Transverse colon (tissue), 4 donors: Measurements from ENCODE around the gene PRRX2. TPM values are rescaled to one million over a fixed set of nuclear protein-coding genes. Genes with fewer than 3 reads are reported as not detected.

Experiments
- DNase-seq: peaks from one replicate; pipeline ENCODE4 v3.0.0-alpha.2; 2019
- H3K27ac ChIP-seq, 4 donors: fragments of 200-600 bp; sonication (generic); 2 replicates each; pipeline ENCODE4 v1.5.1; 2016 to 2018; ENCODE audit warnings: inconsistent platforms in 4 of 4
- H3K27me3 ChIP-seq: fragments of 200-600 bp; sonication (generic); 2 replicates; pipeline ENCODE4 v1.5.1; 2017; ENCODE audit warnings: inconsistent platforms
- H3K36me3 ChIP-seq, 4 donors: fragments of 200-600 bp; sonication (generic); 2 replicates each; pipeline ENCODE4 v1.5.1; 2017 to 2019; ENCODE audit warnings: inconsistent platforms in 4 of 4
- H3K4me1 ChIP-seq, 4 donors: fragments of 200-600 bp; sonication (generic); 2 replicates each; pipeline ENCODE4 v1.5.1; 2017 to 2020; ENCODE audit warnings: inconsistent platforms in 4 of 4
- H3K4me3 ChIP-seq, 4 donors: fragments of 200-600 bp; sonication (generic); 1 replicate in 1 of 4; 2 replicates in 3 of 4; pipeline versions ENCODE4 v1.5.1 to v1.6.1; 2017 to 2019; ENCODE audit warnings: inconsistent platforms in 4 of 4
- H3K9me3 ChIP-seq, 2 donors: fragments of 200-600 bp; sonication (generic); 2 replicates each; pipeline ENCODE4 v1.5.1; 2017 to 2019; ENCODE audit warnings: inconsistent platforms in 2 of 2
- EP300 ChIP-seq: sonication (generic); formaldehyde crosslinking; IDR thresholded peaks from one replicate; pipeline ENCODE4 v1.6.1; 2017; ENCODE audit warnings: antibody characterized with exemption, low read depth
- POLR2A ChIP-seq: fragments of 450-650 bp; IDR thresholded peaks from one replicate; pipeline ENCODE4 v1.6.1; 2016; ENCODE audit warnings: antibody characterized with exemption, mild to moderate bottlenecking, moderate library complexity
- POLR2AphosphoS5 ChIP-seq, 3 donors: sonication (generic); formaldehyde crosslinking; IDR thresholded peaks; one replicate each; pipeline ENCODE4 v1.6.1; 2016; ENCODE audit warnings: antibody characterized with exemption in 3 of 3
- WGBS, 2 donors: methylation state at CpG; one replicate each; pipeline ENCODE4 v1.1.5; 2018; ENCODE audit warnings: low coverage in 1 of 2; 5-methylcytosine and 5-hydroxymethylcytosine counted together
- in situ Hi-C, 4 donors: fragments of 200-750 bp; cut with MboI; loops; one replicate each; pipeline versions ENCODE4 v1.15.0 to v1.15.1; 2017; ENCODE audit warnings: low sequenced_read_pairs in 3 of 4, low pct_ligation_motif_present in 1 of 4, low pct_unique_long_range_greater_than_20kb in 1 of 4
- intact Hi-C: fragments of 100-400 bp; cut with DNase I; formaldehyde crosslinking; loops from one replicate; pipeline ENCODE4 v1.15.1; 2023; ENCODE audit warnings: low total_unique reads
- total RNA-seq, 4 donors: library from RNA; depleted of rRNA; stranded (reverse); fragments of >200 nt; gene quantifications; one replicate each; pipeline ENCODE4 v1.1.0, GENCODE V29; 2016
- TF ChIP-seq, protein P1 (sequence below), 5 experiments: fragments of 200-600 bp in 3 of 5; fragments of 450-650 bp in 2 of 5; sonication (generic) in 3 of 5; IDR thresholded peaks; 1 replicate in 2 of 5; 2 replicates in 3 of 5; pipeline ENCODE4 v1.5.1; 2016 to 2017; ENCODE audit warnings: antibody characterized with exemption in 5 of 5, inconsistent platforms in 3 of 5, mild to moderate bottlenecking in 2 of 5, moderate library complexity in 1 of 5

PRRX2 gene
- total RNA-seq = under 1 TPM in 1 of 4 donors, not detected in 3; 0.41 TPM

DNA sequence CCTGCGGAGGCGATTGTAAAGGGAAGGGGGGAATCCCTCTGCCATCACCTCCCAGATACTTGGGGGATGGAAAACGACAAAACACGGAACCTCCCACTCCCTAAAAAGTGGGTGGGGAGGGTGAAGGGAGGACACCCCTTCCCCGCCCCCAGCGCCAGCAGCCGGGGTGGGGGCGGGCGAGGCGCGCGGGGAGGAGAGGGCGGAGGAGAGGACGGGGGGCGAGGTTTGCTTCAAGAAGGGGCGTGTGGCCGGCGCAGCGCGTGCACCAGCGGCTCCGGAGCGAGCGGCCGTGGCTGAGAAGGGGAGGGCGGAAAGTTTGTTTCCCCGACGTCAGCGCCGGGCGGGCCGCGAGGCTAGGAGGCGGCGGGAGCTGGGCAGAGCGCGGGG lies at the start of gene PRRX2:
TSS of gene PRRX2 (plus strand) at position 259 of the 387 bp plus-strand sequence. CDS start 221 bp downstream, outside the sequence.
- peaks cover 60% of the 10 kb centered on the region for H3K27me3 ChIP-seq
- intact Hi-C loops (no loop called here), in situ Hi-C loops (no loop called here)
- WGBS, 2 donors = 3% methylated on average over 16 of the region's 37 CpGs; no CpG with 5 or more reads in 1 of the 2 donors
- H3K9me3 ChIP-seq = no peaks in the 10 kb centered on the region
- DNase-seq = no peak
- H3K4me1 ChIP-seq = peaks cover 4 to 10% (median 7%) of the 10 kb centered on the region in 4 donors
- TF ChIP-seq POLR2AphosphoS5 (IDR thresholded peaks at IDR 0.05) = no peak
- TF ChIP-seq EP300 = no peak
- TF ChIP-seq, protein P1, sequence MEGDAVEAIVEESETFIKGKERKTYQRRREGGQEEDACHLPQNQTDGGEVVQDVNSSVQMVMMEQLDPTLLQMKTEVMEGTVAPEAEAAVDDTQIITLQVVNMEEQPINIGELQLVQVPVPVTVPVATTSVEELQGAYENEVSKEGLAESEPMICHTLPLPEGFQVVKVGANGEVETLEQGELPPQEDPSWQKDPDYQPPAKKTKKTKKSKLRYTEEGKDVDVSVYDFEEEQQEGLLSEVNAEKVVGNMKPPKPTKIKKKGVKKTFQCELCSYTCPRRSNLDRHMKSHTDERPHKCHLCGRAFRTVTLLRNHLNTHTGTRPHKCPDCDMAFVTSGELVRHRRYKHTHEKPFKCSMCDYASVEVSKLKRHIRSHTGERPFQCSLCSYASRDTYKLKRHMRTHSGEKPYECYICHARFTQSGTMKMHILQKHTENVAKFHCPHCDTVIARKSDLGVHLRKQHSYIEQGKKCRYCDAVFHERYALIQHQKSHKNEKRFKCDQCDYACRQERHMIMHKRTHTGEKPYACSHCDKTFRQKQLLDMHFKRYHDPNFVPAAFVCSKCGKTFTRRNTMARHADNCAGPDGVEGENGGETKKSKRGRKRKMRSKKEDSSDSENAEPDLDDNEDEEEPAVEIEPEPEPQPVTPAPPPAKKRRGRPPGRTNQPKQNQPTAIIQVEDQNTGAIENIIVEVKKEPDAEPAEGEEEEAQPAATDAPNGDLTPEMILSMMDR (IDR thresholded peaks at IDR 0.05) = no peak
- TF ChIP-seq POLR2A = no peak
- H3K27ac ChIP-seq = no peak within 1 kb of the TSS
- no peaks in the 10 kb centered on the region for H3K36me3 ChIP-seq
- peak within 1 kb of the TSS; percentile 4 to 47 (median 22) for H3K4me3 ChIP-seq

DNA sequence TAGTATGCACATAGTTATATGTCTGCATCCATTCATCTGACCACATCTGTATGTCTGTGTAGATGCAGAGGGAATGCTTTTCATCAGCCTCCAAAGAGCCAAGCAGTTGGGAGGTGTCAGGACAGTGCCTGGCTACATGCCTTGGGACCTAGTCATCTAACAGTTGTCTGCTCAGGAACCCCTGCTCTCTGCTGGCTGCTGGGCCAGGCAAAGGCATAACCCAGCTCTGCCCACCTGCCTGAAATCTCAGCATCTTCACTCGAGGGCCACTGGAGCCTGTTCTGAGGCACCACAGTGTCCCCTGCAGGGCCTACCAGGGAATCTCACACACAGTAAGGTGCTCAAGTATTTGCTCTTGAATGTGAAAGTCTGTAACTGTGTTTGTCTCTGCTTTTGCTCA lies 48.3 kb upstream of the PRRX2 start:
- no peak for DNase-seq
- no peak for TF ChIP-seq EP300
- TF ChIP-seq, protein P1 (IDR thresholded peaks at IDR 0.05) = peak in 2 of 5 experiments; percentile 9 to 21
- TF ChIP-seq POLR2AphosphoS5 (IDR thresholded peaks at IDR 0.05) = no peak
- TF ChIP-seq POLR2A = no peak
- H3K36me3 ChIP-seq = no peaks in the 10 kb centered on the region
- intact Hi-C loops (no loop called here), in situ Hi-C loops (loop anchor here in 3 of 4 donors (5.0 to 10.0 kb wide), 3 partner anchors 452 to 482 kb away; no protein-coding TSS in a partner anchor)
- peaks cover 15% of the 10 kb centered on the region for H3K27me3 ChIP-seq
- H3K4me3 ChIP-seq = no peak overlapping the region
- H3K4me1 ChIP-seq = peaks cover 0 to 16% (median 9%) of the 10 kb centered on the region in 4 donors
- no peak overlapping the region for H3K27ac ChIP-seq
- no peaks in the 10 kb centered on the region for H3K9me3 ChIP-seq
- WGBS, 2 donors = 10% methylated on average over 1 of the region's 1 CpG; no CpG with 5 or more reads in 1 of the 2 donors

DNA sequence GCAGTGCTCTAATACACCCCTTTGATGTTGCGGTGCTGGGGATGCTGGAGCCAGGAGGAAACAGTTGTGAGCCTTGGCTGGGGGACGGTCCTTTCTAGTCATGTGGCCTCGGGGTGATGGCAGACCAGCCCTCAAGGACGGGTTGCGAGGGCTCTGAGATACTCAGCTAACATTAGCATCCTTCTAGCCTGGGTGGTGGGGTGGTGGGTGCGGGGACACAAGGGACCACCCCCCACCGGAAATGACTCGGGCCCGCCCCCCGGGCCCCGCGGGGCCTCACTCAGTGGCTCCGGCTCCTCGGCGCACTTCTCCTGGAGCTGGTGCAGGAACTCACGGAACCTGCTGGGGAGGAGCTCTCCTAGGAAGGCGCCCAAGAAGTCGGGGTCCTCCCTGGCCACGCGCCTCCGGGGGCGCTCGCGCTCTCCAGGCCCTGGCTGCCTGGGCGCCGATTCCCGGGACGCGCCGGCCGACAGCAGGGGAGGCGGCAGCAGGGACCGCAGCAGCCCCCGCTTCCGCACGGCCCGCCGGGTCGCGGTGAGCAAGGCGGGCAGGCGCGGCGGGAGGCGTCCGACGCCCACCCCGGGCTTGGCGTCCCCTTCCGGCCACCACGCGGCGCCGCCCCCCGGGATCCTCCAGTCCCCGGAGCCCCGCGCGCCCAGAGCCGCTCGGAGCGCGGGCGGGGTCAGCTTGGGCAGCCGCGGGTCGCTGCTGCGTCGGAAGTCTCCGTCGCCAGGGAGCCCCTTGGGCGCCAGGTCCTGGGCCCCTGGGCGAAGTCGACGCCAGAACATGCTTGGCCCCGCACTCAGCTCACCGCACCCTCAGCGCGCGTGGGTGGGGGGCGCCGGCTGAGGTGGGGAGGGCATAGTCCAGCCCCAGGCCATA lies 45.4 kb upstream of the PRRX2 start:
- Histone ChIP-seq H3K36me3 (no peaks in the 10 kb centered on the region), H3K27me3 (peaks cover 15% of the 10 kb centered on the region), H3K4me1 (peaks cover 0 to 16% (median 10%) of the 10 kb centered on the region in 4 donors), H3K9me3 (no peaks in the 10 kb centered on the region), H3K4me3 (peak overlapping the region; percentile 10 to 64 (median 48)), H3K27ac (peak overlapping the region in 3 of 4 donors; percentile 18 to 42 (median 34))
- intact Hi-C loops (no loop called here), in situ Hi-C loops (loop anchor here in 3 of 4 donors (5.0 to 10.0 kb wide), 3 partner anchors 455 to 485 kb away; no protein-coding TSS in a partner anchor)
- WGBS, 2 donors = 6% methylated on average over 54 of the region's 82 CpGs; no CpG with 5 or more reads in 1 of the 2 donors
- TF ChIP-seq POLR2AphosphoS5 (IDR thresholded peaks at IDR 0.05) (no peak), POLR2A (no peak)
- DNase-seq = no peak

DNA sequence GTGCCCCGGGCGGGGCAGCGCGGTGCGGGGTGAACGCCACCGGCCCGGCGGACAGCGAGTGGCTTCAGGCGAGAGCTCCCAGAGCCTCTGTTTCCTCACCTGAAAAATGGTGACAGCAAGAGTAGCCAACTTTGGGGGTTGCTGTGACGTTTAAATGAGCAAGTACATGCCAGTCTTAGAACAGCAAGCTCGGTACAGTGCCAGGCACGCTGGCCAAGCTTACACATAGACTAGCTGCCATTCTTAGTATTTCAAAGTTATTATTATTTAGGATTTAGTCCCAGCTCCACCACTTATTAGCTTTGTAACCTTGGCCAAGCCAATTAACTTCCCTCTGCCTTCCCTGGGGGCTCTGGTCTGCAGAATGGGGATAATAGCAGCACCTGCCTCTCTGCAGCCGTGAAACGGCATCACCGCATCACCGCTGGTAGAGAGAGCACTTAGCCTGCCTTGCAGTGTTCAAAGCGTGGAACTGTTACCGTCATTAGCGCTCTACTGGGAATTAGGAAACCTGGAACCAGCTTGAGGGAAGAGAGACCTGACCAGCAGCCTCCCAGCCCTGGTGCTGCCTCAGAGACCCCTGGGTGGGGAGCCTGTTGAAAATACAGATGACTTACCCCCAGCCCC lies 44.7 kb upstream of the PRRX2 start, which contains the start of gene C9orf50:
TSS of gene C9orf50 (minus strand) at position 433 of the 627 bp plus-strand sequence. CDS start 527 bp downstream, outside the sequence.
- Histone ChIP-seq H3K9me3 (no peaks in the 10 kb centered on the region), H3K4me3 (peak within 1 kb of the TSS; percentile 10 to 64 (median 48)), H3K27ac (peak within 1 kb of the TSS in 3 of 4 donors; percentile 18 to 42 (median 34)), H3K36me3 (no peaks in the 10 kb centered on the region), H3K27me3 (peaks cover 15% of the 10 kb centered on the region), H3K4me1 (peaks cover 0 to 23% (median 13%) of the 10 kb centered on the region in 4 donors)
- no peak for DNase-seq
- 31% methylated on average over 21 of the region's 21 CpGs; no CpG with 5 or more reads in 1 of the 2 donors for WGBS, 2 donors
- no peak for TF ChIP-seq POLR2AphosphoS5 (IDR thresholded peaks at IDR 0.05)
- TF ChIP-seq EP300 = no peak
- TF ChIP-seq POLR2A = no peak
- TF ChIP-seq, protein P1 (IDR thresholded peaks at IDR 0.05) = no peak
- intact Hi-C loops = no loop called here
- in situ Hi-C loops = no loop called here
